Skin epidermis (tissue), 12 donors: ENCODE data around the gene PRPSAP1.
A peak's percentile ranks its signal among the peaks of the same experiment; 100 is the strongest.
"Not testable (repeated sequence)": the region's sequence is repeated elsewhere in the genome, so short reads cannot be mapped to it uniquely, and the experiment has no call there.

Experiments
- H3K27ac ChIP-seq, 21 experiments: fragments of 200-600 bp; sonication (generic) in 11 of 21; one replicate each; pipeline ENCODE4 v1.5.0; 2020; ENCODE audit warnings: mild to moderate bottlenecking in 3 of 21, inconsistent platforms in 2 of 21, moderate library complexity in 2 of 21
- H3K4me3 ChIP-seq, 7 experiments: fragments of 200-600 bp; sonication (generic) in 2 of 7; one replicate each; pipeline ENCODE4 v1.5.0; 2020; ENCODE audit warnings: inconsistent platforms in 2 of 7, mild to moderate bottlenecking in 2 of 7, moderate library complexity in 1 of 7

The PRPSAP1 gene

GRCh38 chr17:76335716-76336381, 17.9 kb downstream of the PRPSAP1 start:
- H3K4me3 ChIP-seq = no peak overlapping the region
- no peak overlapping the region for H3K27ac ChIP-seq

DNA sequence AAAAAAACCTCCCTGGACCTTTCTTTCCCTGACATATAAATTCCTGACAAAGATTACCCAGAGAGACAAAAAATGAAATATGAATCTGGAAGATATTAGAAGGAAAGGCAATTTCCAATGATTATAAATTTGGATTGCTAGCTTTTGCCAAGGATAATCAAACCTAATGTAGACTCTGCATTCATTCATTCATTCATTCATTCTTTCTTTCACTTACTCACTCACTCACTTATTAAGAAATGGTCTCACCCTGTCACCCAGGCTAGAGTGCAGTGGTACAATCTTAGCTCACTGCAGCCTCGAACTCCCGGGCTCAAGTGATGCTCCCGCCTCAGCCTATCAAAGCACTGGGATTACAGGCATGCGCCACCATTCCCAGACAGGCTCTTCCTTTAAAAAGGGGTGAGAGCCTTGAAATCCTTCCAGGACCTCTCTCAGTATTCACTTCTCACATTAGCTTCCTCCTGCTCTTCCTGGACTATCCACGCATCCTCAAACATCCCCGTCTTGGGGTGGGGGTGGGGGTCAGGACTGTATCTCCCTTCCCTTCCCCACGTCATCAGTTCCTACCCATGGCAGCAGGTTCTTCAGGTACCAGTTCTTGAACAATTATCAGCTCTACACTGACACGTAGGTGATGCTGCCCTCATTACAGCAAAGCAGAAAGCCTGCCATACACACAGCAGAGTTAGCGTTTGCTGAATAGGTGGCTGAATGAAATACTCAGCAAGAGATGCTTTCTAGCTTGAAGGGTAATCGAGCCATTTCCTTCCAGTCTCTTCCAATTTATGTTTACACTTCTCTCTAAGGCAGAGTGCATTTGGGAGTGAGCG, 19.8 kb downstream of the PRPSAP1 start:
- no peak overlapping the region for H3K27ac ChIP-seq
- H3K4me3 ChIP-seq = no peak overlapping the region

GRCh38 chr17:76331083-76331482, 22.6 kb downstream of the PRPSAP1 start:
- Histone ChIP-seq H3K4me3 (no peak overlapping the region), H3K27ac (no peak overlapping the region)

DNA sequence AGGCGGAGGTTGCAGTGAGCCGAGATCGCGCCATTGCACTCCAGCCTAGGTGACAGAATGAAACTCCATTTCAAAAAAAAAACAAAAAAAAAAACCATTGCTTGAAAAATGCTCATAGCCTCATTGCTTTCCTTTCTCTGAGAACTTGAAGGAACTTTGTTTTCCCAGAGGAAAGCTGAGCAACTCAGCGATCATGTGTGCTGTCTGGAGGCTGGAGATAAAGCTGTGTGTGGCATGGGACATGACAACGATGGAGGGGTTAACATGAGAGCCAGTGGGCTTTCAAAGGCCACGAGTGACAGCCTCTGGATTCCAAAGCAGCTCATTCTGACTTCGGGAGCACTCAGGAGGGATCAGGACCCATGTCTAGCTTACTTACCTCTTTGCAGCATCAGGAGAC, 24.1 kb downstream of the PRPSAP1 start:
- no peak overlapping the region for H3K27ac ChIP-seq
- H3K4me3 ChIP-seq = no peak overlapping the region

- H3K4me3 ChIP-seq = no peak overlapping the region
- peak overlapping the region in 2 of 21 experiments; percentile 21 to 23 for H3K27ac ChIP-seq
Measured at GRCh38 chr17:76327696-76328095, 26.0 kb downstream of the PRPSAP1 start.

- H3K27ac ChIP-seq = no peak overlapping the region
- H3K4me3 ChIP-seq = no peak overlapping the region
Measured at GRCh38 chr17:76326306-76326705, 27.4 kb downstream of the PRPSAP1 start.

- Histone ChIP-seq H3K27ac (no peak overlapping the region), H3K4me3 (no peak overlapping the region)
Measured at GRCh38 chr17:76318586-76318985, 35.1 kb downstream of the PRPSAP1 start.

GRCh38 chr17:76317535-76317934, 36.2 kb downstream of the PRPSAP1 start:
- Histone ChIP-seq H3K27ac (no peak overlapping the region), H3K4me3 (no peak overlapping the region)

DNA sequence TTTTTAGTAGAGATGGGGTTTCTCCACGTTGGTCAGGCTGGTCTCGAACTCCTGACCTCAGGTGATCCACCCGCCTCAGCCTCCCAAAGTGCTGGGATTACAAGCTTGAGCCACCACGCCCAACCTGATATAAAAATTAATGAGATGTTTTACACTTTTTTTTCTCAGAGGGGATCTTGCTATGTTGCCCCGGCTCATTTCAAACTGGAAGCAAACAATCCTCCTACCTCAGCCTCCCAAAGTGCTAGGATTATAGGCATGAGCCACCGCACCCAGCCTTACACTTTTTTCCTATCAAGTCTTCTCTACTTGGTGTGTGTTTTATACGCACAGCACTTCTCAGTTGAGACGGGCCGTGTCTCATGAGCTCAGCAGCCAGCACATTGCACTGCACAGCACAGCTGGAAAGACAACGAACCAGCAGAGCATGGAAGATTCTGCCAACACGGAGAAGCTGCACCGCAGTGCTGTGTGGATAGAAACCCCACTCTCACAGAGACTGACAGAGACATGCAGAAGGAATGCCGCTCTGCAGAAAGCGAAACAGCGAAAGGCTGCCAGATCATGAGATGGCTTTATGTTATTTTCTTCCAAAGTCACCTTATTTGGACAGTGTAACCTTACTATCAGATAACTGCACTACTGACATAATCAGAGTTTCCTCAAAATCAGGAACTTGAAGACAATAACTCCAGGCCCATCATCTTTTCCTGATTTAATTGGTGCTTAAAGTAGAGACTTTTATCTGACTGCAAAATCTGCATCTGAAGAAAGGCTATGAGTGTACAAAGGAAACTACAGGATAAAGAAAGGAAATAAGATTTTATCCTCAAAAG, 39.1 kb downstream of the PRPSAP1 start:
- peak overlapping the region in 3 of 21 experiments; percentile 29 to 60 (median 57) for H3K27ac ChIP-seq
- no peak overlapping the region for H3K4me3 ChIP-seq

DNA sequence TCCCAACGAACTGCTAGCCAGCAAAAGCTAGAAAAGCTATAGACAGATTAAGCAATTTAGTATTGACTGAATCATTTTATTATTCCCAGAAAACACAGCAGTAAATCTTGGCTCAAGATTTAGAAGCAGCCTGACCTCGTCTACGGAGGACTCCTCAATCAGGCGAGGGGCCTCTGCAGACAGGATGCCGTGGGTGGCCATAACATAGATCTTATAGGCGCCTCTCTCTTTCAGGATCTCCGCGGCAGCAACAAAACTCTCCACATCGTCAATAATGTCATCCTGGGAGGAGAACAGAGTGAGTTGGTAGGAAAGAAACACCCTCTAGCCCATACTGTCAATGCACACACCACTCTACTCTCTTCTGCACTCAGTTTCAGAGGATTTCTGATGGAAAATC, 41.0 kb downstream of the PRPSAP1 start:
- Histone ChIP-seq H3K27ac (no peak overlapping the region), H3K4me3 (no peak overlapping the region)

DNA sequence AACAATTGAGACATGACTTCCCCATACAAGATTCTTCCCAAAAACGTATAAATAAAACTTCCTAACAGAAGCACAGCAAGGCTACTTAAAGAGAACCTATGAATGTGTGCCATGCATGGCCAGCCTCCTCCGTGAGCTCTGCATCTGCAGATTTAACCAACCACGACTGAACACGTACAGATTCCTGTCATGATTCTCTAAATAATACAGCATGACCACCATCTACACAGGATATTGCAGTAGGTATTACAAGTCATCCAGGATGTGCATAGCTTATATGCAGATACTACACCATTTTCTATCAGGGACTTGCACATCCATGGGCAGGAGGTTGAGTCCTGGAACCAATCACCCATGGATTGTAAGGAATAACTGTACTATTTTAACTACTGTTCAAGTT, 44.3 kb downstream of the PRPSAP1 start:
- H3K4me3 ChIP-seq = no peak overlapping the region
- no peak overlapping the region for H3K27ac ChIP-seq

DNA sequence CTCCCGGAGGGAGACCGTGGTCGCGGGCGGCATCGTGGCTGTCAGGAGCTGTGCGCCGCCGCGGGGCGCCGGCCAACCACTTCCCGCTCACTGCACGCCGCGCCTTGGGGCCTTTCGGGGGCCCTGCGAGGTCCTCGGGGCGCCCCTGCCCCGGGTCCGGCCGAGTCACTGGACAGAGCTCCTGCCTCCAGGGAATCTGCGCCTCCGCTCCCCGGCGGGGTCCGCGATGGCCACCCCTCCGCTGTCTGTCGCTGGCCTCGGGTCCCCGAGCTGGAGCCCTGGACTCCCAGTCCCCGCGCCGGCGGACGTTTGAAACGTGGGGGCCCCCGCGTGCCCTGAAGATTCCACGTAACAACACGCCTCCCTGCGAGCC, 45.8 kb downstream of the PRPSAP1 start, which contains the start of gene QRICH2:
TSS of gene QRICH2 (minus strand) at position 311 of the 373 bp plus-strand sequence. CDS start at position 33, 278 bp downstream.
- no peak within 1 kb of the TSS for H3K27ac ChIP-seq
- H3K4me3 ChIP-seq = no peak within 1 kb of the TSS

GRCh38 chr17:76307299-76307965, 46.3 kb downstream of the PRPSAP1 start:
- no peak overlapping the region for H3K27ac ChIP-seq
- H3K4me3 ChIP-seq = no peak overlapping the region

DNA sequence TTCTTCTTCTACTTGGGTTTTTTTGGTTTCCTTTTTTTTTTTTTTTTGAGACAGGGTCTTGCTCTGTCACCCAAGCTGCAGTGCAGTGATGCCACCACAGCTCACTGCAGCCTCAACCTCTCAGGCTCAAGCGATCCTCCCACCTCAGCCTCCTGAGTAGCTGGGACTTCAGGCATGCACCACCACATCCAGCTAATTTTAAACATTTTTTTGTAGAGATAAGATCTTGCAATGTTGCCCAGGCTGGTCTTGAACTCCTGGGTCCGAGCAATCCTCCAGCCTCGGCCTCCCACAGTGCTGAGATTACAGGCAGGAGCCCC, 48.6 kb downstream of the PRPSAP1 start:
- not testable (repeated sequence) for H3K27ac ChIP-seq, H3K4me3 ChIP-seq

DNA sequence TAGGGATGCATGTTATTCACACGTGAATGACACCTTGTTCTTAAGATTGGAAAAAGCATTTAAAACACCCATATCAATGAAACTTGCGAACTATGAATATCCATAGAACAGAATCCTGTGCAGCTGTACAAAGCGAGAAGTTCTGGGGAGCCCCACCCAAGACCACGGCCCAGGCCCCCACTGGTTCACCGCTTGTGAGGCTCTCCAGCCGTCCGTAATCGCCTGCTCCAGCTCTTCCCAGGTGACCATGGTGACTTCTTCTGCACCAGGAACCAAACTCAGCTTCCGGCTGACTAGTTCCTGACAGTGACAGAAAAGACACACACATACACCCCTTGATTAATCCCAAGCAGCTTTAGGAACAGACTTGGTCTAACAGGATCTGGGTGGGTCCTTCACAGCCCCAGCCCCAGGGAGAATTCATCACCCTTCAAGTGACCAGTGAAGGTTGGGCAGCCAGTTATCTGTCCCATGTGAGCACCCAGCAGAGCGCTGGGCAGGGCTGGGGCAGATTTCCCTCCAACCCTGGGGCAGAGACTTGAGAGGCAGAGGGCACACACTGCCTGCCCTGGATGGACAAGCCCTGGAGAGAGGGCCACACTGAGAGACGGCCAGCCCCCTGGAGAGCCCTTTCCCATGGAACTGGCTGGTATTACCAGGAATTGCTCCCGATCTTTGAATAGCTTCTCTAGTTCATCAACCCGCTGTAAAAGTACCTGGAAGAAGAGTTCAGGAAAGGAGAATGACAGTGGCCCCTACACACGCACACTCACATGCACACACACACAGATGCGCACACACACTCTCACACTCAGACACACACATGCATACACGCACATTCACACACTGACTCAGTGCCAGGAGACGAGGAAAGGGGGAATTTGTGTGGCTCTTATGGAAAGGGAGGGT, 49.2 kb downstream of the PRPSAP1 start:
- H3K27ac ChIP-seq = no peak overlapping the region
- no peak overlapping the region for H3K4me3 ChIP-seq

GRCh38 chr17:76297436-76297835, 56.3 kb downstream of the PRPSAP1 start:
- H3K27ac ChIP-seq = no peak overlapping the region

DNA sequence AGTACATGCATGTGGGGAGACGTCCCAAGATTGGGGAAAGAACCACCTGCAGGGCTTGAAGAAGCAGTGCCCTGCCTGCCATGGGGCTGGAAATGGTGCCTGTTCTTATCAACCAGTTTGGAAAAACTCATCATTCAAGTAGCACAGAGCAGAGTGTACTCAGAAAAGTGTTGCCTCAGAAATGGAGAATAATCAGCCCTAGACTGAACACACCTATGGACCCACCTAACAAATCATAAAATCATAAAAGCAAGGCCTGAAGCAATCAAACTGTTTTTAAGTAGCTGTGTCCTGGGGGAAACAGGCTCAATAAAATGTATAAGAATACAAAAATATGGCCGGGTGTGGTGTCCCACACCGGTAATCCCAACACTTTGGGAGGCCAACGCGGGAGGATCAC, 56.8 kb downstream of the PRPSAP1 start:
- H3K27ac ChIP-seq = no peak overlapping the region
- no peak overlapping the region for H3K4me3 ChIP-seq

More at GRCh38 chr17:76297436-76297835, 56.3 kb downstream of the PRPSAP1 start:
- no peak overlapping the region for H3K4me3 ChIP-seq

DNA sequence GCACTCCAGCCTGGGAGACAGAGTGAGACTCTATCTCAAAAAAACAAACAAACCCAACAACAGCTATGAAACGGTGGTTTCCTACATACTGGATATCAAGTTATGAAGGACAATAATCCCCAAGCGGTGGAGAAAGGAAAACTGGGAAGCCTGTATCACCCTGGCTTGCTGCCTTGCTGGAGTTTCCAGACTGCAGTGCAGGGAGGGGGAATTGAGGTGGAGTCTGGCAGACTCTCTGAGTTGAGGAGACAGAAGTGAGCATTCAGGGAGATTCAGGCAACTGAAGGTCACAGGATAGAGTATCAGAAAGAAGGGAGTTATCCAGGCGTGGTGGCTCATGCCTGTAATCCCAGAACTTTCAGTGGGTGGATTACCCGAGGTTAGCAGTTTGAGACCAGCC, 57.5 kb downstream of the PRPSAP1 start:
- Histone ChIP-seq H3K27ac (no peak overlapping the region), H3K4me3 (no peak overlapping the region)

- no peak overlapping the region for H3K27ac ChIP-seq
- no peak overlapping the region for H3K4me3 ChIP-seq
Measured at GRCh38 chr17:76293106-76293505, 60.6 kb downstream of the PRPSAP1 start.
